Stimulated activated CD8-positive, alpha-beta memory T cell treated with anti-CD3 and anti-CD28 coated beads, Interleukin-7, amount 100 ng/mL, for 48 hours (primary cell): ENCODE data around the gene FGF8.

Experiments
- DNase-seq, 2 donors: peaks; one replicate each; pipeline ENCODE4 v3.0.0-alpha.2; 2020; ENCODE audit warnings: low read depth in 1 of 2; ENCODE audit errors: extremely low read depth in 1 of 2

The FGF8 gene

DNA sequence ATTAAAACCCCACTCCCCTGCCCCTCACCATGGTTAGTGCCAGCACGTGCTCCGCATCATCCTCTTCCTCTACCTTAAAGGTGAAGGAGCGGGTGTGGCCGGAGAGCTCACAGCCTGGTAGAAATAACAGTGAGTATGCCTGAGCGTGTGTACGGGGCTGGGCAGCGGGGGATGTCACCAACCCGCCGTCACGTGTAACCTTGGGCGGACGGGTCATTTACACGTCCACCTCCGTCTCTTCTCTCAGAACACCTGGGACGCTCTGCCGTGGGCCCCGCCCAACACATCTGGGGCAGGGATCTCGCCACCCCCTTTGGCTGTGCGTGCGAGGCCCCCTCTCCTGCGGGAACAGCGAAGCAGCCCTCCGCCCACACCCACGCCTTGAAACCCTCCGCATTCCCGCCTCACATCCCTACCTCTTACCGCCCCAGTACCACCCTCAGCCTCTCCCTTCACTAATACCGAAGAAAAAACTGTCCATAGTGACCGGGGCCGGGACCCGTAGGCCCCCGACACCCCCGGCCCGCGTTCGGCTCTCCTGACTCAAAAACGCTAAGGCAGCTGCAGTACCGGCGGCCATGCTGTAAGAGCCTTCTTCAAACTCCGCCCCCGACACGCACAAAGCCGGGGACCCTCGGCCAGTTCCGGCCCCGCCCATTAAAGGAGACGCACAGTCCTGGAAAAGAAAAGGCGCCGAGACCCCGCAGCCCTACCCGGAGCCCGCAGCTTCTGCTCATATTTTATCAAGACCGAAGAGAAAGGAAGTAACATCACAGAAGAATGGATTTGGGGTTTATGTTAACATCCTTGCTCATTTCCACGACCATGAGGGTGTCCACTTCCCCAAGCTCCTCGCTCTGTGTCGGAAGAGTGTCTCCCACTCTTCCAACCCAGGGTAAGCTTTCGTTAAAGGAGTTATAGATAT, 7.2 kb upstream of the FGF8 start, which contains the start of gene NPM3:
Gene NPM3 (minus strand): TSS at position 636 of the 925 bp plus-strand sequence. CDS start 56 bp downstream, at position 580.
- DNase-seq: peak; percentile 60 to 89

DNA sequence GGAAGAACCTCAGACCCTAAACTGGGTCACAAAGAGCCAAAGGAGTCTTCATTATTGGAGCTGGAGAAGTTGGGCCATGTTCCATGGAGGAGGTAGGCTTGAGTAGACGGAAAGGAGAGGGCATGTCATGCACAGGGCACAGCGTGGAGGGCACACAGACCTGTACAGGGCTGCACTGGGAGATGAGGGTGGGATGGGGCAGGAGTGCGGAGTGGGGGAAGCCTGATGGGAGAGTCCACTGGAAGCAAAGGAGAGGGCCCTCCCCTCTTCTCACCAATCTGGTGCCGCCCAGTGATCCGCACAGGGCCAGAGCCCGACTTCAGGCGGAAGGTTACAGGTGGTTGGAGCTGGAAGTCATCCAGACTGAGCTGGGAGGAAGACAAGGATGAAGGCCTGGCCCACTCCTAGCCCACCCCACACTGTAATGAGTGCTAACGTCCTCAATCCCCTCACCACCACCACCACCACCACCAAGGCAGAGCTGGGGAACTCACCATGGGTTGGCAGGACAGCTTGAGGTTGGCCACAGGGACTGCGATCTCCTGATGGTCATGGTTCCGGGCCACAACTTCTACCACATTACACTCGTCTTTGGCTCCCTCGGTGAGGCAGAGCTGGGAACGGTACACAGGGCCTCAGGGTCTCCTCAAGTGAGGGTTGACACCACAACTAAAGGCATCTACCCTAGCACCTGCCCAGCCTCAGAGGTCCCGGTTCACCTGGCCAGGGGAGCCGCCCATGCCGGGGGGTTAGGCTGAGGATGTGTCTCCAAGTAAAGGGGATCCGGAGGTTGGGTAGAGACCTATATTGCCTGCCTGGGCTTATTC, 6.3 kb upstream of the FGF8 start:
- no peak for DNase-seq

DNA sequence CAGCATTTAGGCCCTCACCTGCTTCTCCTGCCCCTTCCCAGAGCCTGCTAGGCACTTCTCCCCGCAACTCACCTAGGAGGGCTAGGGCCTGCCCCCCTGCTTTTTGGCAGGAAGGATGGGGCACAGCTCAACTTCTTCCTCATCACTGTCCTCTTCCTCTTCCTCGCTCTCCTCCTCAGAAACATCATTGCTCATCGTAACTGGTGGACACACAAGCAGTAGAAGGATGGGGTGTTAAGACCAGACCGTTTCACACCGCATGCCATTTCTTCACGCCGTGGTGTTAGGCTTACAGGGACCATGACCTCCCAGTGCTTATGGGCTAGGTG, 5.7 kb upstream of the FGF8 start:
- DNase-seq: no peak

DNA sequence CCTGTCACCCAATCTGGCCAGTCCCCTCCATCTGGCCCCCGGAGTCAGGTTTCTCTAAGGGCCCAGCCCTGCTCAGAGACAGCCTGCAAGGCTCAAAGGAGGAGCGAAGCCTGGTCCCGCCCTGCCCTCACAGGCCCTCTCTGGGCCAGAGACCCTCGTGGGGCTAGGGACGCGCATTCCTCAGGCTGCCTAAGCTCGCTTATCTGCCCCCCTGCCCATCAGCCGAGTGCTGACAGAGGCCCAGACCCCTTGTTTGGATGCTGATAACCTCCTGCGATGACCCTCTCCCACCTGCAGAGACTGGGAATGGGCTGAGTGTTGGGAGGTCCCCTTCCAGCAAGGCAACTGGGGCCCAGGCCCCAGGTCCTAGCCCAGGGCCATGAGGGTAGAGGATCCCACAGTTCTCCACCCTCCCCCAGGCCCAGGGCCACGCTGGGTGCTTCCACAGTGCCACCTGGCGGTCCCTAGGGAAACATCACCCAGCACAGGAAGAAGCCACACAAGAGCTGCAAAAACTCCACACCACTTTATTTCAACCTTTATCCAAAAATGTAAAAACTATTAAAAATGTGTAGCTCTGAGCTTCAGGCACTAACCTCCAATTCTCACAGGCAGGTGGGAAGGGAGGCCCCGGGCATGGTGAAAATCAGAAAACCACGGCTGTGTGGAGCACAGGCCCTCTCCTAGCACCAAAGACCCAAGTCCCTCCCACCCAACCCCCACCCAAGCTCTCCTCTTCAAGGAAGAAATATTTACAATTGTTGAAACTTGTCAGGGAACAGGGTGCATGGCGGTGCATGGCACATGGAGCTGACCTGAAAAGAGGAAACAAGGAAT, 5.1 kb upstream of the FGF8 start:
- DNase-seq: peak; percentile 52 to 54

DNA sequence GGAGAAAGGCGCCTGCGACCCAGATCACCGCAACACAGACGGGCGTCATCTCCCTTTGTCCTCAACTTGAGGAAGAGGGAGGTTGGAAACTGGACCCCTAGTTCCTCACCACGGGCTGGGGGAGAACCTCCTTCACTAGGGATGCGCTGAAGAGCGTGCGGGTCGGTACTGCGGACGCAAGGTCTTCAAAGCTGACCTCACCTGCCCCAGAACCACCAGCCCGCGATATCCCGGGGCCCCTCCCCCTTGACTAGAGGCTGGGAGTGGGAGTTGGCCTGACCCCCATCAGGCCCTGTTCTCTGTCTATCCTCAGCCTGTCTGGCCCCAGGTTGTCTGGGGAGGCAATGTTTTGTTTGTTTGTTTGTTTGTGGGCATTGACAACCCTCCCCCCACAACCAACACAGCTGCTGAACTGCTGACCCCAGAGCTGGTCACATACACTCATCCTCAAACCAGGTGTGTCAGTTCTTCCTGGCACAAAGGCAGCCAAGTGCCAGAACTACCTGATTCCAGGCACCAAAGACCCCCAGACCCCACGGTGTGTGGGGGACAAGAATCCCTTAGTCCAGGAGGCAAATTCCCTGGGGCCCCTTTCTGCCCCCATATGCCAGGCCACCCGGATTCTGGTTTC, 4.4 kb upstream of the FGF8 start:
- DNase-seq: no peak

DNA sequence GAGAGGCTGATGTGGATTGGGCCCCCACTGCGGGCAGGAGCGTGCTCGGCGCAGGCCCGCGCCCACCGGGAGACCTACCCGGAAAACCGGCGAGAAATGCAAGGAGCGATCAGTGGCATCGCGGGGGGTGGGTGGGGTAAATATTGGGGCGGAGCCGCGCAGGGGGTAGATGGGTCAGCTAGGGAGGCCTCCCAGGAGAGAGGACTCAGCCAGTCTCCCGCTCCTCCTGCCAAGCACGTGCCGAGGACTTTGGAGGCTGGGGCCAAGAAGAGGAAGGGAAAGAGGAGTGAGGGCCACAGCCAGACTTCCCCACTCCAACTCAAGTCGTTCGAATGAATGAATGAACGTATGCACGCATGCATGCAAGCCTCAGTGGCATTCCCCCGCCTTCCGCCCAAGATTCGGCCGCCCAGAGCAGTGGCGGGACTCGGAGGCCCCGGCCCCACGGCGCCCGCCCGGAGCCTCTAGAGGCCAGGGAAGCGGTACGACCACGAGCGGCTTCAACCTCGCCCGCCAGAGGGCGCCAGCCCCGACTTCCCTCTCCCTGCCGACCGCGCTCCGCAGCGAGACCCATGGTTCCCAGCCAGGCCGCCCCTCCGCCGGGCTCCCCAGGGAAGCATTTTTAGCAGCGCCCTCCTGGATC, 3.8 kb upstream of the FGF8 start:
- DNase-seq: peak; percentile 67 to 71

DNA sequence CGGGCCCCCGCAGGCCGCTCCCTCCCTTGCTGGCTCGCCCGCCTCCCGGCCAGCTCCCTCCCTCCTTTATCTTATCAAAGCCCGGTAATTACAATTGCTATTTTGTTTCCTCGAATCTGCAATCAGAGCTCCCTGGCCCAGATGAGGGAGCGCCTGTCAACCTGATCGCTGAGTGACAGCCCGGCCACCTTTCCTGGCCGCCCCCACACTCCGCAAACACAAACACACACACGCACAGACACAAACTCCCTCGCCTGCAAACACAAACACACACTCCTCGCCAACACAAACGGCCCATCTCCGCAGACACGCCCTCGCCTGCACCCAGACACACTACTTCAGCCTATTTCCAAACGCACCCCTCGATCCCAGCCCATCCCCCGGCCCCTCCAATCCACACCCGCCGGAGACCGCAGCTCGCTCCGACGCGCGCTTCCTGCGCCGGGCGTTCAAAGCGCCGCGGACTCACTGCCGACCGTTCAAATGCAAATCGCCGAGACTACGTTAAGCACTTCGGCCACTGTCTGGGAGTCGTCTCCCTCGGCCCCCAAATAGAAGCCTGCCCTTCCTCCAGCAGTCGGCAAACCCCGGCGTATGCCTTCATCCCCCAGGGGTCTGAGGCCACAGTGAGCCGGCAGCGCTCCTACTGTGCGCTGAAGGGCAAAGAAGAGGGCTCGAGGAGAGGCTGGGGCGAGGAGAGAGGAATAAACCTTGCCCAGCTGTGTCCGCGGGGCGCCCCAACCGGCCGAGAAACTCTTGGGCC, 3.0 kb upstream of the FGF8 start:
- no peak for DNase-seq

DNA sequence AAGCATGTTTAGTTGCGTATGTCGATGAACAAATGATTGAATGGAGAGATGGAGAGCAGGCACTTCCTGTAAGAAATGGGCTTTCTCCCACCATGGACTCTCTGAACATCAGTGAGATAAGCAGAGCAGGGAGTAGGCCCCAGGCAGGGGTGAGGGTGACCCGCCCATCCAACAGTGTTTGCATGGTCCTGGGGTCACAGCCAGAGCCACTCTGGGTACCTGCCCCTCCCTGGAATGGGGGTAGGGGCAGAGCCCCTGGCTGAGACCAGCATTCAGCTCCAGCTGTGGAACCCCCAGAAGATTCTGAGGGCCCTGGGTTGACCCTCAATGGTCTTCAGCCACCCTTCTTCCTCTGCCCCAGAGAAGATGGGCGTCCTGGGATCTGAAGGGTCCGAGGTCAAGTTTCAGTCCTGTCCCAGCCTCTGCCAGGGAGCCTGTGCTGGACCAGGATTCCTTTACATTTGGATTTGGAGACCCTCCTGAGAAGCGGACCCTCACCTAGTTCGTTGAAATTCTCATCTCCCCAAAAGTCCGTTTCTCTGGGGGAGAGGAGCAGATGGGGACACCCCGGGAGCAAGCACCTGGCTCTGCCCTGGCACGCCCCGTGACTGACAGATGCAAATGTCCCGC, 2.4 kb upstream of the FGF8 start:
- DNase-seq: no peak

DNA sequence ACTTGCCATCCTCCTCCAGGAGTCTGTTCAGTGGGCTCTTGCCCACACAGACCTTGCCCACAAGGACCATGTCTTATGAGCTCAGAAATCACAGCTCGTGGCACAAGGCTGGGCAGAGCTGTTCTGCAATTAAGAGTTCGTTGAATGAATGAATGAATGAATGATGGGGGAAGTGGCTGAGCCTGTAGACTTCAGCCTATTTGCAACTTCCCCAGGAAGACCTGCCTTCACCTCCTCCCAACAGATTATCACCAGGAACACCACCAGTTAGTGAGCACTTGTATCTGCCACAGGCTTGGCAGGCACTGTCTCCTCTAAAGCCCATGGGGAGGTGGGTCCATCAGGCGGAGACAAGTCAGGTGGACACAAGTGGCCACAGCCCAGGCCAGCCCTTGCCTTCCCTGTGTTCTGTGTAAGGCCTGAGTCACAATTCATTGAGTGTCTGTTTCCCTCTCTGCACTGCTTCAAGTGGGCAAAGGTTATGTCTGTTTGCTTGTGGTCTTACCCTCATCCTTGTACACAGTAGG, 1.8 kb upstream of the FGF8 start:
- DNase-seq: no peak

DNA sequence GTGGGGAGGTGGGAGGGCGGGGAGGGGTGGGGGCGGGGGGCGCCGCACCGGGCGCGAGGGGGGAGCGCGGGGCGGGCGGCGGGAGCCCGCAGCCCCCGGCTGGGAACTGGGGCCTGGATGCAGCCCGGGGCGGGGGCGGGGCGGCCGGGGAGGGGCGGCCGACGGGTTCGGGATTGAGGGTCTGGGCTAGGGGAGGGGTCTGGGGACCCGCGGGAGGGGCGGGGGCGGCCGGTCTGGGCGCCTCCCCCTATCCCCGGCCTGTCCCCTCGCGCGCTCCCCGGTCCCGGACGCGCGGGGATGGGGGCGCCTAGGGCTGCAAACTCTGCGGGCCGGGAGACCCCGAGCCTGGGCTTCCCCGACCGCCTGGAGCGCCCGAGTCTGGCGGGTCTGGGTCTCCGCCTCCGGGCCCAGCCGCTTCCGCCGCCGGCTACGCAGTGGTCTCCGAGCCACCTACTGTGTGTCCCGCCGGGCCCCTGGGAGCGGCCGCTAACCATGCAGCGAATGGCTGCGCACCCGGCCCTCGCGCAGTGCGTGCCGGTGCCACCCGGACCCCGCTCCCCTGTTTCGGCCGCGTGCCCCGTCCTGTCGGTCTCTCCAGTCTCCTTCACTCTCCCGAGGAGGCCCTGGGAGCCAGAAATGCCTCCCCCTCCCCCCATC, 375 bp upstream of the FGF8 start:
- DNase-seq: no peak

DNA sequence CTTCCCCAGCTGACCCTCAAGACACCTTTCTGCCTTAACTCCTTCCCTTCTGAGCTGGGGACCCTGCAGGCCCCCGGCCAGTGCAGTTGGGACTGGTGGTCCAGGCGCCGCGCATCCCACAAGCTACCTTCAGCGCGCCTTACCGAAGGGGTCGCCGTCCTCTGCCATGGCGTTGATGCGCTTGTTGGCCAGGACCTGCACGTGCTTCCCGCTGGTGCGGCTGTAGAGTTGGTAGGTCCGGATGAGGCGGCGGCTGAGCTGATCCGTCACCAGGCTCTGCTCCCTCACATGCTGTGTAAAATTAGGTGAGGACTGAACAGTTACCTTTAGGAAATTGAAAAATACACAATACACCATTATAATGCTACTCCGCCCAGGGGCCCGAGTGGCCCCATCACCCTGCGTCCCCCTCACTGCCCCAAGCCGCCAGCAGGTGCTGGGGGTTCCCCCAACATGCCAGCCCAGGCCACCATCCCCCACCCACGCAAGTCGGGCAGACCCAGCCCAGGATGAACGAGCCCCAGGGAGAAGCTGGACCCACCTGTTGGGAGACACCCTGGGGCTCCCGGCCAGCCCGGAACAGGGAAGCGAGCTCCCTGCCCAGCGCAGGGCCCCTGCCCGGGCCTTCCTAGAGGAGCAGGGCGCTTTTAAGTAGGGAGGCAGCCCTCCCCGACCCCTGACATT, 1.2 kb downstream of the FGF8 start:
- DNase-seq: no peak

DNA sequence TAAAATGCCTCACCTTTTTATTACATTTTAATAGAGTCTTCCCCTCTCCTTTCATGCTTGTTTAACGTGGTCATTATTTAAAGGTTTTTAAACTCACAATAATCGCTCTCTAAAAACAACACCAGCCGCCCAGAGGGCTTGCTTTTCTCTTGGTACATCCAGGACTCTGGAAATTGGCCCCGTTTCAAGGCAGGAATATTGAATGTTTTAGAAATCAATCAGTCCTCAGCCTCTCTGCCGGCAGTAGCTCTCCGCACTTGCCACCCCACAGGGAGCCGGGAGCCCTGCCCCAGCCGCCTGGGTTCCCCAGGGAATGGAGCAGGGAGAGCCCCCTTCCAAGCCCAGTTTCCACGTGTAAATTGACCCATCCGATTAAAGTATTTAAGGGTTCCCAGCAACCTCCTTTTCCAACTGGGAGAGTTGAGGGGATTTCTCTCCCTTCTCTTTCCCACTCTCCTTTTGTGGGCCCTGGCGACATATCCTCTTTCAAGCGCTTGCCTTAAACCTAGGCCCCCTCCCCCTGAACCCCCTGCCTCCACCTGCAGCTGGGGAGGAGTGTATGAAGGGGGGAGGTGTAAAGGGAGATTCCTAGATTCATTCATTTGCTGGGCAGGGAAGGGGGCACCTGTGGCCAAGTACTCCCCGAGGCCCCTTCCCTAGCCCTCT, 1.9 kb downstream of the FGF8 start:
- no peak for DNase-seq

DNA sequence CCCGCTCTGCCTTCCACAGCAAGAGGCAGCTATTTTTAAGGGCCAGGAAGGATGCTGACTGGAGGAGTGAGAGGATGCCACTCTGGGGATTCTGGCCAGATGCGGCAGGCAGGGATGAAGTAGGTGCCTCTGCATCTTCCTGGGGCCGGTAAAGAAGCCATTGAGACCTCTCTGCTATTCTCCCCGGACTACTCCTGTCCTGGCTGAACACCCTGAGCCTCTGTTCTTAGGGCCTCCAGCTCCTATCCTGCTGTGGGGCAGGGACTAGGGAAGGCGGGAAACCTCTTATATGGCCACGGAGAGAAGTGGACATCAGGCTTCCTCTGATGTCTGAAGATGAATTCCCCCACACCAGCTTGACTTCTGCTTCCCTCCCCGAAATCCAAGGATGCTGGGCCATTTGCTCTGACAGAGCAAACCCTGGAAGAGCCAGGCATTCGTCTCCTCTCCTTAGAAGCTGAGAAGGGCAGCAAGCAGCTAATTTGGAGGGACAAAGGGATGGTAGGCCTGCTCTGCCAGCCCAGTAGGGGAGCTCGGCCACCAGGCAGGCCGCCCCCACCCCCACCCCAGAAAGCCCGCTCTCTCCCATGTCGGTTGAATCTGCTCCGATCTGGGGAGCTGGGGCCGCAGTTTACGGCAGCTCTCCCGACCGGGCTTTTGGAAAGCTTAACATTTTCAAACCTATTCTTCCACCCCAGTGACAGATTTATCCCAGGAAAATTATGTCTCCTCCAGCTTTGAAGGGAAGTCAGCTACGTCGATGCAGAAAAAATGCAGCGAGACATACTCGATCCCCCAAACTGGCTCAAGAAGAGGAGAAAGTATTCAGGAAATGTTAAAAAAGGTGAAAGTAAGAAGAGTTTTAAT, 2.8 kb downstream of the FGF8 start:
- DNase-seq: no peak

DNA sequence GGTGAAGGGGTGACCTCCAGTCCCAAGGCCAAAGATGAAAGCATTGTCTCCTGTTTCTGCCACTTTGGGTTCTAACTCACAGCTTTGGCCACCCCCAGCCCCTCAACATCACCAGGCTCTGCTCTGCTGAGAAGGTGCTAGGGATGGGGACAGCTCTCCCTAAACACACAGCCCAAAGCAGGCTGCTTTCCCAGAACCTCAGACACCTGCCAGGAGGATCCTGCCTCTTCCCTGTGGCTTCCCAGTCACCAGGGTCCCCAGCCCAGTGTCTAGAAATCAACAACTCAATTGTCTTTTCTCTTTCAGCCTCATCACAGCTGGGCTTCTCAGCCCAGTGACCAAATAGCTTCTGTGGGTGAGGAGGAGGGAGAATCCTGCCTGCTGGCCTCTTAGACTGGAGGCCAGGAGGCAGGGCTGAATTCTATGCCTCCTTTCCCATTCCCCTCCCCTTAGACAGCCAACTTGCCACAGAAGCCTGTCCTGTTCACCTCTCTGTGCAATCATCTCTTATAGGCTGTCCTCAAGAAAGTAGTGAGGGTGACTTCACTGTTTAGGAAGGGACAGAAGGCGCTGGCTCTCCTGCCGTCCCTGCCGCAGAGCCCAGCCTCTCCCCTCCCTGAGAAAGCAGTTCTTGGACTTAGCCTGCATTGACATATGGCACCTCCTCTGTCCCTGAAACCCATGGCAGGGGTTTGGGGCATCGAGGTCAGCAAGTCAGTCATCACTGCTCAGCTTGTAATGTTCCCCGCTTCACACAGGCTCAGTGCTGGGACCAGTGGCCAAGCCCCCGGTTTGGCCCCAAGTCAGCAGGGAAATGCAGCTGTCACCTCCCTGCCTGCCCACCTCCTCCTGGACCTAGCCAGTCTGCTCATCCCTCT, 3.7 kb downstream of the FGF8 start:
- DNase-seq: no peak

DNA sequence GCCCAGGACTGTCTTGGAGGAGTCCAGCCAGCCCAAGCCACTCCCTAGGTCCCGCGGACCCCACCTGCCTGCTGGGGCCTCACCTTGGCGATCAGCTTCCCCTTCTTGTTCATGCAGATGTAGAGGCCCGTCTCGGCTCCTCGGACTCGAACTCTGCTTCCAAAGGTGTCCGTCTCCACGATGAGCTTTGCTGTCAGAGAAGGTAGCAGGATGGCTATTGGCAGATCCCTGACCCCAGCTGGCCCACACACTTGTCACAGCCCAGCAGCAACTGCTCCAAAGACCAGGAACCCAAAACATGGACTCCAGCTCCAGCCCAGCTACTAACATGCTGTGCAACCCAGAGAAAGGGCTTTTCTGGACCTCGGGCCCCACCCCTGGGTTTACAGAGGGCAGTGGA, 4.5 kb downstream of the FGF8 start:
- DNase-seq: no peak
